Measurements from ENCODE around the gene AQP12A. TPM values are rescaled to one million over a fixed set of nuclear protein-coding genes. Genes with fewer than 3 reads are reported as not detected.

Gene AQP12A
- total RNA-seq, 2 experiments from 2014 or later: not detected

DNA sequence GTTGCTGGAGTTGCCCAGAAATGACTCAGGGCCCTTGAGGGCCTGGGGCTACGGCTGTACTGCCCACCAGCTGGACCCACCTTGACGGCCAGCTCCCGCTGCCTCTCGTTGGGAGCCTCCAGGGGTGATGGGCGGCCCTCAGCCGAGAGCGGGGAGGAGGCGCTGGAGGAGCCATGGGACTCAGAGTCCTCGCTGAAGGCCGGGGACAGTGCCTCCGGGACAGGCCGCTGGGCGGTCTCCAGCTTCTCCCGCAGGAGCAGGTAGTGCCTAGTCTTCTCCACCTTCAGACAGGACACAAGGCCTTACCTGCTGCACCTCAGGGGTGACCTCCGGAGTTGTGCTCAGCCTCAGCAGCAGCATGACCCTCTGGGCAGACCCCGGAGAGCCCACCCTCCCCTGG, 30.7 kb downstream of the AQP12A start:
- Mint-ChIP-seq H3K27ac (no peak overlapping the region), H3K4me1 (ENCODE audit: low read depth) (no peaks in the 10 kb centered on the region), H3K9me3 (no peaks in the 10 kb centered on the region), H3K4me3 (no peak overlapping the region), H3K36me3 (ENCODE audit: low read depth) (no peaks in the 10 kb centered on the region), H3K27me3 (no peaks in the 10 kb centered on the region)
- intact Hi-C loops (cut with micrococcal nuclease): no loop called here
- no peak for TF ChIP-seq CTCF (IDR thresholded peaks at IDR 0.05)
- ATAC-seq: no peak
- ChIA-PET CTCF (no interaction called here), POLR2A (no interaction called here)
- DNase-seq: no peak

DNA sequence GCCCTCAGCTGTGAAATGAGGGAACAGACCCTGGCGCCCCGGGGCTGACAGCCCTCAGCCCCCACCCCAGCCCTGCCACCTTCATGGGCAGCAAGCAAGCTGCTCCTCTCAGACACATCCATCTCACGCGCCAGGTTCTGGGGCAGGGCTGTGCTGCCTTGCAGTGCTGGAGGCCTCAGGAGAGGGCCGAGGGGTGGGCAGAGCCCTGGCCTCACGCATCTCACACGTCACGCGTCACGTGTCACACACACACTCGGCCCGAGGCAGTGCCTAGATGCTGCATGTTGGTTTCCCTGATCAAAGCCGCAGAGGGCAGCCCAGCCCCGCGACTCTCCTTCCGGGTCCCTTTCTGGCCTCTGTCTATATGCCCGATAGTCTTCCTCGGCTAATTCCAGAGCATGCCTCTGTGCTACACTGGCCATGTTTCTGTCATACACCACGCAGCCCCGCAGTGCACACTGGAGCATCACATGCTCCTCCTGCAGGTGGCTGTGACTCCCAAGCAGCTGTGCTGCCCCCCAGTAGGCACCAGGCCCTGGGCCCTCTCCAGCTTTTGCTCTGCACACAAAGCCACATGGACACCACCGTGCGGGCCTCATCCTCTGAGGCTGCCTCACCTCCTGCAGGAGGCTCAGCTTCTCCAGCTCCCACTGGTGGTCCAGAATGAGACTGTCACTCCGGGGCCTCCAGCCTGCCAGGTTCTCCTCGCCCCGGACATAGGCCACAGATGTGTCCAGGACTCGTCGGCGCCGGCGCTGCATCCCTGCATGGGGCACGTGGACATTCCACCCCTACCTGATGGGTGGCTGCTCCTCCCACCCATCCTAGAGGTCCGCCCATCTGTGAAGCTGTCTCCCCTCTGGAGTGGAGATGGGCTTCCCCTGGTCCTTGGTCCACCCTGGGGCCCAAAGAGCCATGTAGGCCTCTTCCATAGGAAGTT, 31.4 kb downstream of the AQP12A start:
- TF ChIP-seq CTCF (IDR thresholded peaks at IDR 0.05): no peak
- no peaks in the 10 kb centered on the region for H3K36me3 Mint-ChIP-seq (ENCODE audit: low read depth)
- H3K4me3 Mint-ChIP-seq: no peak overlapping the region
- ChIA-PET CTCF (no interaction called here), POLR2A (no interaction called here)
- intact Hi-C loops (cut with micrococcal nuclease): no loop called here
- no peaks in the 10 kb centered on the region for H3K4me1 Mint-ChIP-seq (ENCODE audit: low read depth)
- ATAC-seq (no peak), DNase-seq (no peak)
- no peaks in the 10 kb centered on the region for H3K9me3 Mint-ChIP-seq
- no peak overlapping the region for H3K27ac Mint-ChIP-seq
- H3K27me3 Mint-ChIP-seq: no peaks in the 10 kb centered on the region

- DNase-seq (no peak), ATAC-seq (no peak)
- Mint-ChIP-seq H3K27ac (no peak overlapping the region), H3K4me1 (ENCODE audit: low read depth) (no peaks in the 10 kb centered on the region), H3K36me3 (ENCODE audit: low read depth) (no peaks in the 10 kb centered on the region), H3K4me3 (no peak overlapping the region), H3K9me3 (no peaks in the 10 kb centered on the region), H3K27me3 (no peaks in the 10 kb centered on the region)
- intact Hi-C loops (cut with micrococcal nuclease): no loop called here
- ChIA-PET POLR2A (no interaction called here), CTCF (no interaction called here)
- no peak for TF ChIP-seq CTCF (IDR thresholded peaks at IDR 0.05)
These were observed 32.2 kb downstream of the AQP12A start for GRCh38 chr2:240723851-240724250.

- no peak for TF ChIP-seq CTCF (IDR thresholded peaks at IDR 0.05)
- CTCF ChIA-PET: no interaction called here
- no peak for ATAC-seq
These were observed 32.8 kb downstream of the AQP12A start for GRCh38 chr2:240724431-240724830.

DNA sequence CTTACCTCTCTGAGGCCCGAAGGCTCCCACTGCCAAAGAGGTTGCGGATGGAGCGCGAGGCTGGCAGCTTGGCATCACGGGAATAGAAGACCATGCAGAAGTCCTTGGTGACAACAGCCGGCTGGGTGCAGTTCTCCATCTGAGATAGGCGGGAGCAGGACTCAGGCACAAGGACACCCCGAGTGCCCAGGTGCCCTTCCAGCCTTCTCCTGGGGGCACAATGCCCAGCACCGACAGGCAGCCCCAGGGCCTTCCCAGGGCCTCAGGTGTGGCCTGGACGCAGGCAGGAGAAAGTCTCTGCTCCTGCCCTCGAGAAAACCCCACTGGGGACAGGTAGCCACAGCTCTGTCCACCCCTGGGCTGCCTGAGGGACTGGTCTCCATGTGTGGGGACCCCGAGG, 33.6 kb downstream of the AQP12A start:
- no peaks in the 10 kb centered on the region for H3K9me3 Mint-ChIP-seq
- no peak for TF ChIP-seq CTCF (IDR thresholded peaks at IDR 0.05)
- ATAC-seq (no peak), DNase-seq (no peak)
- no peaks in the 10 kb centered on the region for H3K27me3 Mint-ChIP-seq
- no peak overlapping the region for H3K4me3 Mint-ChIP-seq
- ChIA-PET POLR2A (no interaction called here), CTCF (no interaction called here)
- intact Hi-C loops (cut with micrococcal nuclease): no loop called here
- H3K4me1 Mint-ChIP-seq (ENCODE audit: low read depth): no peaks in the 10 kb centered on the region
- no peak overlapping the region for H3K27ac Mint-ChIP-seq
- no peaks in the 10 kb centered on the region for H3K36me3 Mint-ChIP-seq (ENCODE audit: low read depth)

More at GRCh38 chr2:240724431-240724830, 32.8 kb downstream of the AQP12A start:
- intact Hi-C loops (cut with micrococcal nuclease): no loop called here
- no peaks in the 10 kb centered on the region for H3K27me3 Mint-ChIP-seq
- H3K9me3 Mint-ChIP-seq: no peaks in the 10 kb centered on the region
- POLR2A ChIA-PET: no interaction called here
- H3K36me3 Mint-ChIP-seq (ENCODE audit: low read depth): no peaks in the 10 kb centered on the region
- no peak overlapping the region for H3K27ac Mint-ChIP-seq
- H3K4me1 Mint-ChIP-seq (ENCODE audit: low read depth): no peaks in the 10 kb centered on the region
- no peak overlapping the region for H3K4me3 Mint-ChIP-seq
- no peak for DNase-seq
